ENCODE measurements around the gene GAPDHS.

GRCh38 chr19:35539314-35539713 is 6.1 kb downstream of the GAPDHS start:
- TF ChIP-seq EZH2 (IDR thresholded peaks at IDR 0.05; ENCODE audit: borderline replicate concordance, low read length) (no peak), CTCF (conservative IDR thresholded peaks at IDR 0.05 in 1 of 2, IDR thresholded peaks at IDR 0.05 in 1 of 2; ENCODE audit: extremely low read depth in 1 of 2, insufficient read depth in 1 of 2, low read depth in 1 of 2, low read length in 2 of 2) (no peak)
